K562 (cell line): Measurements from ENCODE around the gene DACT3. TPM values are rescaled to one million over a fixed set of nuclear protein-coding genes. Genes with fewer than 3 reads are reported as not detected.

Experiments
- ATAC-seq: fragments of 200-7000 bp; cut with Tn5 transposase; 3 replicates; pipeline ENCODE4 v1.9.1; 2020; ENCODE audit warnings: moderate library complexity
- BruUV-seq: library from RNA; stranded (reverse); fragments of 400-500 nt; replicated peaks from 2 replicates; lab custom pipeline; 2021; lab: Mats Ljungman, UMichigan
- CTCF ChIA-PET: fragments of 300-600 bp; formaldehyde crosslinking; extraction: SDS; loops from one replicate; lab custom pipeline; 2021; ENCODE audit warnings: low intra/inter-chr PET ratio; lab: Yijun Ruan, JAX
- POLR2A ChIA-PET: fragments of 300-600, 350-650 bp; sonication (Branson Sonifier 250); formaldehyde crosslinking; extraction: SDS; loops from one replicate; lab custom pipeline; 2021; ENCODE audit warnings: antibody characterized with exemption, inconsistent platforms; lab: Yijun Ruan, JAX
- DNase-seq, 4 experiments: peaks; one replicate each; pipeline versions ENCODE4 v3.0.0 to v3.0.0-alpha.2; 2011 to 2018; ENCODE audit warnings: low spot score in 3 of 4, mixed read lengths in 3 of 4; ENCODE audit errors: extremely low read depth in 1 of 4
- FAIRE-seq: peaks from 2 replicates; lab custom pipeline; 2011; peaks lifted over from hg19 to GRCh38; lab: Jason Lieb, UNC
- H2AFZ ChIP-seq: 2 replicates; pipeline ENCODE4 v1.6.0; 2011; ENCODE audit warnings: low read depth, low read length, control low read depth, inconsistent platforms
- H3K27ac ChIP-seq: fragments of 200-600 bp; 3 replicates; pipeline ENCODE4 v1.8.0; 2011; ENCODE audit warnings: low read depth, mild to moderate bottlenecking, control low read depth, inconsistent platforms, low read length, moderate library complexity, mixed read lengths; ENCODE audit errors: extremely low read depth
- H3K27me3 ChIP-seq, 2 experiments: fragments of 300-600 bp in 1 of 2; 2 replicates in 1 of 2; 3 replicates in 1 of 2; pipeline versions ENCODE4 v1.6.0 to v1.8.0; 2011; ENCODE audit warnings: inconsistent platforms in 2 of 2, low read length in 2 of 2, mild to moderate bottlenecking in 1 of 2, mixed read lengths in 1 of 2, moderate library complexity in 1 of 2; ENCODE audit not compliant: control insufficient read depth in 2 of 2, insufficient read depth in 2 of 2
- H3K36me3 ChIP-seq: fragments of 300-600 bp; 3 replicates; pipeline ENCODE4 v1.8.0; 2011; ENCODE audit warnings: mild to moderate bottlenecking, low read length, inconsistent platforms; ENCODE audit not compliant: control insufficient read depth, insufficient read depth
- H3K4me1 ChIP-seq, 2 experiments: fragments of 200-600 bp in 1 of 2; replicated peaks in 1 of 2; 2 replicates in 1 of 2; 3 replicates in 1 of 2; pipeline versions ENCODE4 v1.5.1 to v1.8.0; 2011; ENCODE audit warnings: inconsistent platforms in 2 of 2, low read length in 2 of 2, mild to moderate bottlenecking in 1 of 2, mixed read lengths in 1 of 2, moderate library complexity in 1 of 2; ENCODE audit not compliant: control insufficient read depth in 2 of 2, insufficient read depth in 2 of 2
- H3K4me2 ChIP-seq: 2 replicates; pipeline ENCODE4 v1.6.1; 2011; ENCODE audit warnings: low read length, control low read depth, inconsistent platforms, mixed read lengths; ENCODE audit not compliant: insufficient read depth
- H3K4me3 ChIP-seq: fragments of 200-600 bp; sonication (generic), shearing (Covaris generic); 2 replicates; pipeline ENCODE4 v1.5.1; 2016; ENCODE audit warnings: control low read depth, inconsistent platforms
- H3K79me2 ChIP-seq: fragments of 200-600 bp; 3 replicates; pipeline ENCODE4 v1.8.0; 2011; ENCODE audit warnings: low read length, inconsistent platforms; ENCODE audit not compliant: control insufficient read depth, insufficient read depth
- H3K9ac ChIP-seq, 2 experiments: 2 replicates each; pipeline versions ENCODE4 v1.6.0 to v1.6.1; 2011; ENCODE audit warnings: low read depth in 2 of 2, low read length in 2 of 2, control low read depth in 1 of 2, inconsistent platforms in 1 of 2, mild to moderate bottlenecking in 1 of 2, mixed read lengths in 1 of 2; ENCODE audit not compliant: insufficient read depth in 1 of 2
- H3K9me1 ChIP-seq: one replicate; pipeline ENCODE4 v1.6.0; 2011; ENCODE audit warnings: inconsistent platforms, mild to moderate bottlenecking, low read length, moderate library complexity; ENCODE audit not compliant: control insufficient read depth, insufficient read depth
- H3K9me3 ChIP-seq: replicated peaks from 2 replicates; pipeline ENCODE4 v1.5.1; 2011; ENCODE audit warnings: low read depth, low read length, inconsistent platforms; ENCODE audit not compliant: control insufficient read depth, insufficient read depth
- H4K20me1 ChIP-seq: replicated peaks from 2 replicates; pipeline ENCODE4 v1.6.1; 2011; ENCODE audit warnings: low read length, inconsistent platforms, mixed read lengths; ENCODE audit not compliant: control insufficient read depth, insufficient read depth
- EHMT2 ChIP-seq: fragments of 450-650 bp; IDR thresholded peaks from 2 replicates; pipeline ENCODE4 v1.6.1; 2018; ENCODE audit warnings: antibody characterized with exemption
- ERF ChIP-seq: fragments of 450-650 bp; formaldehyde crosslinking; IDR thresholded peaks from 2 replicates; pipeline ENCODE4 v1.4.0; 2020; ENCODE audit warnings: mild to moderate bottlenecking, mixed read lengths
- RBM25 ChIP-seq: fragments of 200-400 bp; formaldehyde crosslinking; IDR thresholded peaks from 2 replicates; pipeline ENCODE4 v1.6.1; 2018; ENCODE audit warnings: low read length, low read depth, moderate library complexity; ENCODE audit not compliant: severe bottlenecking
- RCOR1 ChIP-seq, 2 experiments: IDR thresholded peaks; 2 replicates each; pipeline ENCODE4 v1.6.1; 2012; ENCODE audit warnings: low read depth in 2 of 2, low read length in 2 of 2, borderline replicate concordance in 1 of 2, improper control_type of control experiment in 1 of 2
- ZFP36 ChIP-seq: fragments of 150-350 bp; IDR thresholded peaks from 2 replicates; pipeline ENCODE4 v1.6.1; 2018; ENCODE audit warnings: low read length, low read depth; ENCODE audit not compliant: partially characterized antibody
- ZNF121 ChIP-seq: sonication (generic); formaldehyde crosslinking; conservative IDR thresholded peaks from 2 replicates; pipeline ENCODE4 v1.8.0; 2022; ENCODE audit warnings: missing genetic modification reagents
- WGBS: fragments of 100-300 bp; shearing (Covaris generic); methylation state at CpG from one replicate; pipeline ENCODE4 v1.1.6; 2016; ENCODE audit warnings: low coverage, mixed read lengths; ENCODE audit not compliant: insufficient coverage; ENCODE audit errors: missing lambda C conversion rate; 5-methylcytosine and 5-hydroxymethylcytosine counted together
- in situ Hi-C: fragments of 300-500 bp; cut with MboI; formaldehyde crosslinking; loops from 4 replicates; pipeline ENCODE4 v1.15.0; 2018; ENCODE audit warnings: inconsistent platforms, mixed read lengths
- intact Hi-C: fragments of 100-400 bp; cut with micrococcal nuclease; formaldehyde crosslinking; loops from 2 replicates; pipeline ENCODE4 v1.14.2; 2022
- polyA plus RNA-seq, 8 experiments: library from polyadenylated mRNA; depleted of rRNA in 4 of 8; stranded (reverse) in 5 of 8; unstranded in 3 of 8; fragments of >200 nt; fragmentation: Nextera tagmentation in 2 of 8; fragmentation: Illumina TruSeq in 1 of 8; extraction: Ambion mirVana in 2 of 8; extraction: Trizol in 1 of 8; gene quantifications; 2 replicates each; pipeline versions ENCODE4 v1.2.1 to v1.2.3, GENCODE V29; 2011 to 2014; ENCODE audit warnings: inconsistent platforms in 1 of 8, missing spikeins in 1 of 8
- total RNA-seq, 7 experiments: library from RNA; depleted of rRNA in 6 of 7; stranded (reverse); fragments of >200 nt in 6 of 7; fragmentation: Illumina TruSeq in 2 of 7; extraction: Trizol in 2 of 7; gene quantifications; 2 replicates each; pipeline versions ENCODE4 v1.2.1 to v1.2.3, GENCODE V29; 2011 to 2021; ENCODE audit warnings: low replicate concordance in 1 of 7

The DACT3 gene
- total and polyA plus RNA-seq, 9 of the 15 experiments (the other 6 are each of a cell fraction or from before 2014, with no cell fraction given) = 0.67 to 6.5 (median 3.5) TPM

DNA sequence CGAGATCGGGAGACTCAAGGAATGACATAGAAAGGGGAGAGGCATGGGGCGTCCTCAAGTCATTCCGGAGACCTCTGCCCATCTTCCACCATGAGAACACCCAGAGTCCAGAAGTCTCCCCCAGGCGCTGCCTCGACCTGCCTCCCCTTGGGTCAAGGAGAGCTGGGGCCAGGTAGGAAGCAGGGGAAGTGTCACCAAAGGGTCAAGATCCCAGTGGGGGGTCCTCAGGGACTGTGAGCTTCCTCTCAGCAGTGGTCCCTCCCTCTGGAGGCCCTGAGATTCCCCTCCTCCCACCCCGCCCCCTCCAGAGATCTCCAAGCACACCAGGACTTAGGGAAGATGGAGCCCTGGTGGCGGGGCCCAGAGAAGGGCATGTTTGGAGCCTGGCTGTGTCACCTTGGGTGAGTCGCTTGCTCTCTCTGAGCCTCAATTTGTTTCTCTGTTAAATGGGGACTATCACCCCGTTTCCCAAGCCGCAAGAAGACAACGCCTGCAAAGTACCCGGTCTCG, 919 bp downstream of the DACT3 start:
- CTCF ChIA-PET = interaction anchor here (2.7 to 3.0 kb wide), 2 partner anchors 43 to 46 kb away, joined by 26 read pairs; no protein-coding TSS in a partner anchor
- H3K36me3 ChIP-seq = no peaks in the 10 kb centered on the region
- H3K79me2 ChIP-seq = no peaks in the 10 kb centered on the region
- H2AFZ ChIP-seq = peak overlapping the region; percentile 75
- no peaks in the 10 kb centered on the region for H4K20me1 ChIP-seq
- POLR2A ChIA-PET = interaction anchor here (0.9 kb wide), 1 partner anchor 296 kb away, joined by 3 read pairs; no protein-coding TSS in a partner anchor
- WGBS = 20% methylated on average over 13 of the region's 14 CpGs
- intact Hi-C loops = no loop called here
- DNase-seq (peak; percentile 41 to 65 (median 60)), FAIRE-seq (no peak), ATAC-seq (no peak)
- peak overlapping the region; percentile 54 for H3K4me3 ChIP-seq
- no peaks in the 10 kb centered on the region for H3K9me1 ChIP-seq
- H3K9me3 ChIP-seq = no peaks in the 10 kb centered on the region
- no peak for TF ChIP-seq ERF (CRISPR knock-in tag)
- TF ChIP-seq EHMT2 = 0 out of 2 replicates have a peak, but pooled peaks have one; percentile 2
- TF ChIP-seq ZNF121 (CRISPR knock-in tag) = no peak
- 0 out of 4 replicates have a peak, but pooled peaks of 1 of the 2 experiments have one; percentile 16 for TF ChIP-seq RCOR1 (IDR thresholded peaks at IDR 0.05; ENCODE audit: borderline replicate concordance in 1 of 2, low read depth in 2 of 2, low read length in 2 of 2)
- peak; percentile 32 for TF ChIP-seq RBM25
- peak; percentile 52 for TF ChIP-seq ZFP36
- H3K4me1 ChIP-seq = peaks cover 25 to 30% of the 10 kb centered on the region in 2 experiments
- H3K27me3 ChIP-seq = no peaks in the 10 kb centered on the region
- no TSS peak for BruUV-seq
- peak overlapping the region; percentile 54; the same call in 1 of the 3 replicates for H3K27ac ChIP-seq
- H3K4me2 ChIP-seq = peak overlapping the region; percentile 80
- in situ Hi-C loops = loop anchor here (5.0 kb wide), 1 partner anchor 48 kb away; no protein-coding TSS in a partner anchor
- peak overlapping the region; percentile 32 to 87; a peak in 3 of 4 replicates for H3K9ac ChIP-seq
